Mesothelial cell of epicardium (in vitro differentiated cells): Measurements from ENCODE around the gene DCP1A. TPM values are rescaled to one million over a fixed set of nuclear protein-coding genes. Genes with fewer than 3 reads are reported as not detected.
A peak's percentile ranks its signal among the peaks of the same experiment; 100 is the strongest.
"Not testable (repeated sequence)": the region's sequence is repeated elsewhere in the genome, so short reads cannot be mapped to it uniquely, and the experiment has no call there.

Experiments
- DNase-seq, 2 experiments: peaks; one replicate each; pipeline ENCODE4 v3.0.0; 2021; ENCODE audit warnings: low spot score in 2 of 2; ENCODE audit not compliant: unreplicated experiment in 2 of 2
- H3K27ac Mint-ChIP-seq: 2 replicates; pipeline ENCODE4 v1.8.0; 2021; ENCODE audit warnings: mixed read lengths
- H3K27me3 Mint-ChIP-seq: 2 replicates; pipeline ENCODE4 v1.8.0; 2021; ENCODE audit warnings: low read depth, mixed read lengths
- H3K36me3 Mint-ChIP-seq: 2 replicates; pipeline ENCODE4 v1.8.0; 2021; ENCODE audit warnings: mixed read lengths
- H3K4me1 Mint-ChIP-seq: 2 replicates; pipeline ENCODE4 v1.8.0; 2021; ENCODE audit warnings: mixed read lengths
- H3K4me3 Mint-ChIP-seq: 2 replicates; pipeline ENCODE4 v1.8.0; 2021; ENCODE audit warnings: mild to moderate bottlenecking, moderate library complexity, mixed read lengths
- H3K9me3 Mint-ChIP-seq: 2 replicates; pipeline ENCODE4 v1.8.0; 2021; ENCODE audit warnings: mixed read lengths
- total RNA-seq: library from RNA; stranded (reverse); gene quantifications from 3 replicates; pipeline ENCODE4 v1.2.1, GENCODE V29; 2021
- TF ChIP-seq, protein P1 (sequence below): fragments of 200-600 bp; sonication (generic); IDR thresholded peaks from one replicate; pipeline ENCODE4 v1.5.0; 2021; ENCODE audit warnings: antibody characterized with exemption; ENCODE audit not compliant: unreplicated experiment

The DCP1A gene
- total RNA-seq, 1 donor from 2014 or later = 38.8 TPM

DNA sequence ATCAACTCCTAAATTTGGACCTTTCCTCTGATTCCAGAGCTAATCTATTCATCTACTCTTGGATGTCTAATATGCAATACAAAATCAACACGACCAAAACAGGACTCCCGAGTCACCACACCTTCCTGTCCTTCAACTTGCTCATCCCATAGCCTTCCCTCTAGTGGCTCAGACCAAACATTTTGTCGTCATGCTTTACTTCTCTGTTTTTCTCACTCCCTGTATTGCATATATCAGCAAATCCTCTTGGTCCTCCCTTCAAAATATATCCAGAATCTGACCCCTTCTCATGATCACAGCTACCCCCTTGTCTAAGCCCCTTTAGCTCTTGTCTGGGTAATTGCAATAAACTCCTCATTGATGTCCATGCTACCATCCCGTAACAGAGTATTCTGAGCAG lies 30.5 kb upstream of the DCP1A start:
- Mint-ChIP-seq H3K9me3 (peaks cover 6% of the 10 kb centered on the region), H3K36me3 (no peaks in the 10 kb centered on the region), H3K4me3 (no peak overlapping the region), H3K27ac (no peak overlapping the region), H3K4me1 (no peaks in the 10 kb centered on the region), H3K27me3 (peaks cover 12% of the 10 kb centered on the region)
- no peak for DNase-seq
- TF ChIP-seq, protein P1, sequence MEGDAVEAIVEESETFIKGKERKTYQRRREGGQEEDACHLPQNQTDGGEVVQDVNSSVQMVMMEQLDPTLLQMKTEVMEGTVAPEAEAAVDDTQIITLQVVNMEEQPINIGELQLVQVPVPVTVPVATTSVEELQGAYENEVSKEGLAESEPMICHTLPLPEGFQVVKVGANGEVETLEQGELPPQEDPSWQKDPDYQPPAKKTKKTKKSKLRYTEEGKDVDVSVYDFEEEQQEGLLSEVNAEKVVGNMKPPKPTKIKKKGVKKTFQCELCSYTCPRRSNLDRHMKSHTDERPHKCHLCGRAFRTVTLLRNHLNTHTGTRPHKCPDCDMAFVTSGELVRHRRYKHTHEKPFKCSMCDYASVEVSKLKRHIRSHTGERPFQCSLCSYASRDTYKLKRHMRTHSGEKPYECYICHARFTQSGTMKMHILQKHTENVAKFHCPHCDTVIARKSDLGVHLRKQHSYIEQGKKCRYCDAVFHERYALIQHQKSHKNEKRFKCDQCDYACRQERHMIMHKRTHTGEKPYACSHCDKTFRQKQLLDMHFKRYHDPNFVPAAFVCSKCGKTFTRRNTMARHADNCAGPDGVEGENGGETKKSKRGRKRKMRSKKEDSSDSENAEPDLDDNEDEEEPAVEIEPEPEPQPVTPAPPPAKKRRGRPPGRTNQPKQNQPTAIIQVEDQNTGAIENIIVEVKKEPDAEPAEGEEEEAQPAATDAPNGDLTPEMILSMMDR = no peak

DNA sequence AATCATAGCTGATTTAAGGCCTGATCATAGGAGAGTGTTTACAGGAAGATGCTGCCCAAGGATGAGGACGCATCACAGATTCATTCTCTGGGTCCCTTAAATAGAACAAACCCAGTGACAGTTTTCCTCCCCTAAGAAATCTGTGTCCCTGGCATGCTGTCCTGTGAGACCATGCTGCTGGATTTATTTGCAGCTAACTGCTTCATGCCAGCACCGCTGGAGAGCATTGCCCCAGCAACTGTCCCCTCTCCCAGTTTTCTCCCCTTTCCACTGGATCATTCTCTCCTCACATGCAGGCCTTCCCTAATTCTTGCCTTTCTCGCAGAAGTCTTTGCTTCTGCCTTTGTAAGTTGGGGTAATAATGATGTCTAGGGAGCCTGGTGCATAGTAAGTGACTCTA lies 29.3 kb upstream of the DCP1A start:
- Mint-ChIP-seq H3K4me1 (no peaks in the 10 kb centered on the region), H3K36me3 (no peaks in the 10 kb centered on the region), H3K27me3 (peaks cover 12% of the 10 kb centered on the region), H3K9me3 (no peaks in the 10 kb centered on the region), H3K27ac (no peak overlapping the region), H3K4me3 (no peak overlapping the region)
- no peak for DNase-seq
- TF ChIP-seq, protein P1 = no peak

DNA sequence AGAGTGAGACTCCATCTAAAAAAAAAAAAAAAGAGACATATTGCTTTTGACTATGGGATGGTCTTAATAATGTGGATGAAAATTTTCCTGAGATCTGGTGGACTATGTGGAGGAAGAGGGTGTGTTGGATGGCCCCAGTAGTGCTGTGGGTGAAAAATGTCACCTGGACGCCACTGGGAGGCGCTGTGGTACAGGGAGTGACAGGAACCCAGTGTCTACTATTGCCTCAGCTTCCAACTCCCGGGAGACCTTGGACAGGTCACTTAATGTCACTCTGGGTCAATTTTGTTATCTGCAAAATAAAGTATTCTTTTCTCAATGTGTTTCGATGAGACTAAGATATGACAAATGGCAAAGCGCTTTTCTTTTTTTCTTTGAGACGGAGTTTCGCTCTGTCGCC lies 27.7 kb upstream of the DCP1A start:
- Mint-ChIP-seq H3K27me3 (peaks cover 8% of the 10 kb centered on the region), H3K9me3 (no peaks in the 10 kb centered on the region), H3K4me3 (no peak overlapping the region), H3K27ac (no peak overlapping the region), H3K4me1 (no peaks in the 10 kb centered on the region), H3K36me3 (no peaks in the 10 kb centered on the region)
- DNase-seq = peak; percentile 46 to 72
- TF ChIP-seq, protein P1 = peak; percentile 57

DNA sequence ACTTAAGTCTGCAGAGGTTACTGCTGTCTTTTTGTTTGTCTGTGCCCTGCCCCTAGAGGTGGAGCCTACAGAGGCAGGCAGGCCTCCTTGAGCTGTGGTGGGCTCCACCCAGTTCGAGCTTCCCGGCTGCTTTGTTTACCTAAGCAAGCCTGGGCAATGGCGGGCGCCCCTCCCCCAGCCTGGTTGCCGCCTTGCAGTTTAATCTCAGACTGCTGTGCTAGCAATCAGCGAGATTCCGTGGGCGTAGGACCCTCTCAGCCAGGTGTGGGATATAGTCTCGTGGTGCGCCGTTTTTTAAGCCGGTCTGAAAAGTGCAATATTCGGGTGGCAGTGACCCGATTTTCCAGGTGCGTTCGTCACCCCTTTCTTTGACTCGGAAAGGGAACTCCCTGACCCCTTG lies 23.4 kb upstream of the DCP1A start:
- not testable (repeated sequence) for H3K4me3 Mint-ChIP-seq, H3K4me1 Mint-ChIP-seq, H3K27me3 Mint-ChIP-seq, H3K9me3 Mint-ChIP-seq, DNase-seq, H3K27ac Mint-ChIP-seq, H3K36me3 Mint-ChIP-seq

DNA sequence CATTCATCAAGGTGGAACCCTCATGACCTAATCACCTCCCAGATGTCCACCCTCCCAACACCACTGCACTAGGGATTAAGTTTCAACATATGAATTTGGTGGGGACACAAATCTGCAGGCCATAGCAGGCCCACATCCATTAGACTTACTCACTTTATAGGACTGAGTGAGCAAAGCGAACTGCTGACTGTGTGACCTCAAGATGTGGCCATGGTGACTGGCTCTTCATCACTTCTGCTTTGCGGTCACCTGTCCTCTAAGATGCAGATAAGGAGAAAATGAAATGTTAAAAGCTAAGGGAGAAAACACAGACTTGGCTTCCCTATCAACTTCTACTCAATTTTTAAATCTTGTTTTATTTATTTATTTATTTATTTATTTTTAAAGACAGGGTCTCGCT lies 14.5 kb upstream of the DCP1A start:
- H3K27ac Mint-ChIP-seq = no peak overlapping the region
- H3K4me1 Mint-ChIP-seq = no peaks in the 10 kb centered on the region
- H3K27me3 Mint-ChIP-seq = no peaks in the 10 kb centered on the region
- TF ChIP-seq, protein P1 = no peak
- H3K9me3 Mint-ChIP-seq = no peaks in the 10 kb centered on the region
- no peak overlapping the region for H3K4me3 Mint-ChIP-seq
- no peak for DNase-seq
- H3K36me3 Mint-ChIP-seq = no peaks in the 10 kb centered on the region

DNA sequence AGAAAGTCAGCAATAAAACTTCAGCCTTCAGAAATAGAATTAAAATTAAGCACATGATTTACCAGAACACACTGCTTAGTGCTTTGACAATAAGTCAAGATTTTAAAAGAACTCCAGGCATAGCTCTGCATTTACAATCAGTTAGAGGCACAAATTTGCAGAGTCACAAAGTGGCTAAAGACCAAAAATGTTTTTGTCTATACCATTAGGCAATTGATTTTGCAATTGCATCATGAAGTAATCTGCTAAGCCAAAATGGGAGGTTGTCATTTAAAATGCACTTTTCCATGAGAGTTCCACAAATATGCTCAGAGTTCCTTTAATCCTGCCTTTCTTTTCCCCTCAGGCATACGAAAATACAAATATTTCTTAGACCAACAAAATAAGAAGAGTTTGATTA lies 10.1 kb upstream of the DCP1A start:
- Mint-ChIP-seq H3K4me1 (no peaks in the 10 kb centered on the region), H3K36me3 (no peaks in the 10 kb centered on the region), H3K27ac (no peak overlapping the region), H3K9me3 (no peaks in the 10 kb centered on the region), H3K4me3 (no peak overlapping the region), H3K27me3 (no peaks in the 10 kb centered on the region)
- no peak for DNase-seq
- TF ChIP-seq, protein P1 = no peak
